Measurements from ENCODE around the gene FHL3.

The FHL3 gene

DNA sequence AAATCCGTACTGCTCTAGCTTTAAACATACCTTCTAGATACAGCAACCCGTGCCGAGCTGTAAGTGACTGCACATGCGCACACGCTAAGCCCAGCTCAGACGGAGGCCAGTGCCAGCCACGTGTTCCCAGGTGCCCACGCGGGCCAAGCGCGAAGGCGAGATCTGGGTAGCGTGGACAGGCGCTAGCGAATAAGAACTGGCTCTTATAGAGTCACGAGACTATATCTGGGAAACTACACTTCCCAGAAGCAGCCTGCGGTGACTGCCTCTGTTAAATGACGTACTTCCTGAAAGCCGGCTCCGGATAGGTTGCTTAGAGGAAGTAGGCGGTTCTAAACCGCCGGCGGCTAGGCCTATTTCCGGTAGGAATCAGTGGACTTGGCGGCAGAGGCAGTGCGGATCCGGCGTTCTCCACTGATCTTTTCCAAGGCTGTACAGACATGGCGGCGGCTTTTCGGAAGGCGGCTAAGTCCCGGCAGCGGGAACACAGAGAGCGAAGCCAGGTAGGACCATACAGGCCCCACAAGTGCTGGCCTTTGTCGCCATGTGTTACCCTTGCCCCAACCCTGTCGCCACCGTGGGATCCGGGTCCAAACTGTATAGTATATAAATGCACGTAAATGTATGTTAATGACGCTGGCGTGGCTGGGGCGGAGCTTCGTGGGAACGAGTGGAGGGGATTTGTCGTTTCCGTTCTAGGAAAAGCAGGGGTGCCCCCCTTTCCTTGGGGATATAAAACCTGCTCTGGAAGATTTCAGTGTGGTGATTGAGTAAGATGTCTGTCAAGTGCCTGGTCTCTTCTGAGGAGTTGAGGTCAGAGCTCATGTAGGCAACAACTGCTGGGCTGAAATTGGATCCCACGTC is 7.3 kb upstream of the FHL3 start, which contains the start of gene UTP11:
TSS of gene UTP11 (plus strand) at position 372 of the 864 bp plus-strand sequence. CDS start at position 441, 69 bp downstream.
- peak; percentile 86 to 89 for DNase-seq

DNA sequence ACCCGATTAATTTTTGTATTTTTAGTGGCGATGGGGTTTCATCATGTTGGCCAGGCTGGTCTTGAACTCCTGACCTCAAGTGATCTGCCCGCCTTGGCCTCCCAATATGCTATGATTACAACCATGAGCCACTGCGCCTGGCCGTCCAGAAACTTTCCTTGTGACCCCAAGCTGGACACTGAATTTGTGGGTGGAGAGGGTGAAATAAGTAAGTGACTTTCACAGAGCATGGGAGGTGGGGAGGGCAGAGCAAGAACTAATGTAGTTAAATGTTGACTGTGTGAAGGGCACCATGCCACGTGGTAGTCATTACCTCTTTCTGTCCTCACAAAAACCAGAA is 4.5 kb upstream of the FHL3 start:
- DNase-seq = no peak

DNA sequence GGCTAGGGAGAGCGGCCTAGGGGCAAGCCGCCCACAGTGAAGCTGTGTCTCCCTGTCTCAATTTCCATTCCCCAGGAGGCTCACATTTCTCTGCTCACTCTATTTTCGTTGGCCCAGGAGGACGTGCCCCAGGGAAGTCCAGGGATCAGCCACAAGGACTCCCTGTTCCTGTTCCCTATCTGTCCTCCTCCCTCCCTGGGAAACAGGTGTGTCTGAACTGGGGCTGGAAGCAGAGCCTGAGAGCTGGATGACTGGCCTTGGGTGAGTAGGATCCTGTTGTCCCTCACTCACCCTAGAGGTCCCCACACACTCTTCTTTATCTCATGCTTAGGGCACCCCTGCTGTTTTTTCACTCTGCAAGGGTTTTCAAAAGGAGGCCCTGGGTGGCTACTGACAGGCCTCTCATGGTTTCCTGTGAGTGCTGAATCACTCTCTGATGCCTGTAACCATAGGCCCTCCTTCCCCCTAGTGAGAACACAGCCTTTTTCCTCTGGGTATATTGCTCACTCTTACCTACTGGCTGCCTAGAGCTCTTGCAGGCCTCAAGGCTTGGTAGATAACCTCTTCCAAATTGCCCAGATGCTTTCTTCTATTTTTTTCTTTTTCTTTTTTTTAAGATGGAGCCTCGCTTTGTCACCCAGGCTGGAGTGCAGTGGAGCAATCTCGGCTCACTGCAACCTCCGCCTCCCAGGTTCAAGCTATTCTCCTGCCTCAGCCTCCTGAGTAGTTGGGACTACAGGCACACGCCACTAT is 4.0 kb upstream of the FHL3 start:
- DNase-seq = peak; percentile 42 to 62

DNA sequence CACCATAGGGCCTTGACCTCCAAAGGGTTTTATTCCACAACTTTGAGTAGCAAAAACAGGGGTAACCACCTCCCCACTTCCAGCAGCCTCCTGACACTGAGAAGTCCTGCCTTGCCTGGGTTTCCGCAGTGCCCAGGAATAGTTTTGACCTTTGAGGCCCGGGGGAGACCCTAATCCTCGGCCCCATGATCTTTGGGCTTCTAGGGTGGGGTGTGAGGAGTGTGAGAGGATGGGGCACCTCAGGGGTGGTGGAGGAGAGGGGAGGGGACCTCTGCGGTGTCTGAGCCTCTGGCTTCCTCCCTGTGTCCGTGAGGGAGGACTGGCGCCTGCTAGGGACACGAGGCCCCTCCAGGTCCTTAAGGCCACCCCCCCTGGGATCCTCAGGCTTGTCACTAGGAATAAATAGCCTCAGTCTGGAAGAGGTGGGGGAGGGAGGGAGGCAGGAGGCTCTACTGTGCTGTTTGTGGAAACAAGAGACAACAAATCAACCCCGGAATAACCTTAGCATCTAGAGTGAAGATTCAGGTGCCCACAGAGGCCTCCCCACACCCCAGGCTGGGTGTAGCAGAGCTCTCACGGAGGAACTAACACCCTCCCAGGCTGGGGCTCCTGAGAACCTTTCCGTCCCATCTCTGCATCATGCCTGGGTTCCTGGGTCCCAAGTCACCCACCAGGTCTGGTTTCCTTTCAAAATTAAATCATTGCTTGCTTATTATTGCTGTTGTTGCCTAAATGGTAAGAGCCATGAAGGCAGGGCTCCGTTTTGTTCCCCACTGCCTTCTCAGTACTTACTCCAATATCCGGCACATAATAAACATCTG is 904 bp upstream of the FHL3 start:
- DNase-seq = no peak

DNA sequence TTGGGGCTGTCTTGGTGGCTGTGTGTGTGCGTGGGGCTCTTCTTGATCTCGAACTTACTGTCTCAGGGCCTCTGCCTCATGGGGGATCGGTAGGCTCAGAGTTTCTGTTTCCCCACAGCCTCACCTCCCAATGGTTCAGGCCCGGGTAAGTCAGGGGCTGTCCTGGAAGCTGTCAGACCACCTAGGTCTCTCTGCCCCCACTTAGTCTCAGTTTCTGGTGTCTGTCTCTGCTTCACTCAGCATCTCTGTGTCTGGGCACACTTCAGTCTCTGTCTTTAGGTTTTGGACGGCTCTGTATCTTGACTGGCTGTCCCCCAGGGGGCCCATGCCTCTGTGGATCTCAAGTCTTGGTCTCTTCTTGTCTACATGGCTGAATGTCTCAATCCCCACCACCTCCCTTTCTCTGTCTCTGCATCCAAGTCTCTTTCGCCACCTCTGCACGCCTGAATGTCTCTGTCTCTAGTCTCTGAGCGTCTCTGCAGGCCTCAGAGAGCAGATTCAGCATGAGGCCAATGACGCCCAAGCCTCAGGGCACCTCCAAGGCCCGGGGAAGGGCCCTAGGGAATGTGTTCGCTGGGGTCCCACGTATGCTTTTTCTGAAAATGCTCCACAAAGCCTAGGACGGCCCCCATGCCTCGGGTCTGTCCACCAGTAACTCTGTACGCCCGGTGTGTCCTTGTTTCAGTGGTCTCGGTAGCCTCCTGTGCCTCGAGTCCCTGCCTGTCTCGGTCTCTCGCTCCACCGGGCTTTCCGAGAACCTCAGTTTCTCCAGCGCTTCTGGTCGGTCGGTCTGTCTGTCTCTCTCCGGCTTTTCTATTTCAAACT is 818 bp downstream of the FHL3 start:
- DNase-seq = no peak

DNA sequence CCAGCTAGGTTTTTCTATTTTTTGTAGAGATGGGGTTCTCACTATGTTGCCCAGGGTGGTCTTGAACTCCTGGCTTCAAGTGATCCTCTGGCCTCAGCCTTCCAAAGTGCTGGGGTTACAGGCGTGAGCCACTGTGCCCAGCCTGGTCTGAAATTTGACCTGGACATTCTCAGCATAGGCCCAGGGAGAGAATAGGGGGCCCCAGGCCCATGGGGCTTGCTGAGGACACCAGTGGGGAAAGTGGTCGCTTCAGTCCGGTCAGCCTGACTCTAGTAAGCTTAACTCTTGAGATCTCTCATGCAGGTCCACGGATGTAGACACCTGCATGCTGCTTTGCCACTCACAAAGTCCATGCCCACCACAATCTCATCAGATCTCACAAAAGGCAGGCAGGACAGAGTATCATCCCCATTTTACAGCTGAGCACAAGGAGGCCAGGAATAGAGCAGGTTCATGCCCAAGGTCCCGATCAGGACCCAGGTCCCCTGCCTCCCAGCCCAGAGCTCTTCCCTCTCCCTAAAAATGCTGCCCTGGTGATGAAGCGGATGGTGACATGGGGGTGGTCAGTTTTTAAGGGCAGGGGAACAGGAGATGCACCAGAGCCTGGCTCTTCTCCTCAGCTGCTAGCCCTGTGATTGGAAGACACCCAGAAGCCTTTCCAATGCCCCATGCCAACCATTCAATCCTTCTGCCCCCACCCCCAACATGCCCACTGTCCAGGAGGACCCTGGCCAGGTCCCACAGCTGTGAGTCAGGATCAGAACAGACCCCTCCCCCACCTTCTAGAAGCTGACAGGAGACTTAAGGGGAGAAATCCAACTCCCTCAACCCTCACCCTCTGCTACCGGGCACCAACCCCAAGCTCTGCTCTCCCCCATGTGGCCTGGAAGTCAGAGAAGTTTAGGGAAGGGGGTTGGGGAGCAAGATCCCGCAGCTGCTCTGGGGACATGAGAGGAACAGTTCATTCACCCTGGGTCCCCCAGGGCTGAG is 1.8 kb downstream of the FHL3 start:
- DNase-seq = no peak

DNA sequence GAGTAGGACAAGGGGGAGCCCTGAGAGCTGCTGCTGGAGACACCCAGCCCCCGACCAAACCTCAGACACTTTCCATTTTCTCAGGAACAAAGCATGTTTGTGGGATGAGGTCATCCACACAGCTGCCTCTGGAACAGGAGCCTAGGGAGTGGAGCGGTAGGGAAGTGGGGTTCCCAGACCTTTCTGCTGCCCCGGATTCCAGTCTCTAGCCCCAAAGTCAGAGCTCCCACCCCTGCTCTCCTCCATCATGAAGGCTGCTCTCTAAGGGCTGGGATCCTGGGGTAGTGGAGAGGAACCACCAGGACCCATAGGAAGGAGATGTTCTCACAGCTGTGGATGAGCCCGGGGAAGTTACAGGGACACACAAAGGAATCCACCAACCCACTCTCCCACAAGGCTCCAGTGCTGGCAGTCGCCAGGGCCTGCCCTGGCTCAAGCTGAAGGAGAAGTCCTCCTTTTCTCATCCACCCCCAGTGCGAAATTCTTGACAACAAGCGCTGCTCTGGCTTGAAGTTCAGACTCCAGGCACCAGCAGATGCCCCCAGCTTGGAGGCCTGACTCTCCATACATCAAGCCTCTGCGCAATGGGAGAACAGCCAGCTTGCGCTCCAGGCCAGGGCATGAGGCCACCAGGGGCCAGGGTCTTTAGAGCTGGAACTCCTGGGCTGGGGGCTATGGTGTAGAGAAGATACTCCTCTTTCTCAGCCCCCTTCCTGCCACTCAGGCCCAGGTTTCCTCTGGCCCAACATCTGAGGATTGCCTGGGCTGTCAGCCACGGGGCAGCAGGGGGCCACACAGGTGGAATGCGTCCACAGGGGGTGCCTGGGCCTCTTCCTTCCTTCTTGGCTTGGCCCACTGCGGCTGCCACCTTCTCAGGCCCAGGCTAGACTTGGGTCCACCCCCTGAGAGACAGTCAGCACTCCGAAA is 4.5 kb downstream of the FHL3 start:
- DNase-seq = no peak

DNA sequence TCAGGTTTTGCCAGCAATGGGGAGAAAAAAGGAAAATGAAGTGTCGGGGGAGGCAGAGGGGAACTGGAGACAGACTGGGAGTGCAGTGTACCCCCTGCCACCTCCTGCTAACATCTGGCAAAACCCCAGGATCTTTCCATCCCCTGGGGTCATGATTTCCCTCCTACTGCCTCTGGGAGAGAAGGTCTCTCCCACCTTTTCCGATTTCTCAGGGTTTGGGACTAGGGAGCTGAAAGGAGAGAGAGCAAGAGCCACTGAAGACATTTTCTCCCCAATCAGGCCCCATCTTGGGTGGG is 5.1 kb downstream of the FHL3 start:
- DNase-seq = no peak

DNA sequence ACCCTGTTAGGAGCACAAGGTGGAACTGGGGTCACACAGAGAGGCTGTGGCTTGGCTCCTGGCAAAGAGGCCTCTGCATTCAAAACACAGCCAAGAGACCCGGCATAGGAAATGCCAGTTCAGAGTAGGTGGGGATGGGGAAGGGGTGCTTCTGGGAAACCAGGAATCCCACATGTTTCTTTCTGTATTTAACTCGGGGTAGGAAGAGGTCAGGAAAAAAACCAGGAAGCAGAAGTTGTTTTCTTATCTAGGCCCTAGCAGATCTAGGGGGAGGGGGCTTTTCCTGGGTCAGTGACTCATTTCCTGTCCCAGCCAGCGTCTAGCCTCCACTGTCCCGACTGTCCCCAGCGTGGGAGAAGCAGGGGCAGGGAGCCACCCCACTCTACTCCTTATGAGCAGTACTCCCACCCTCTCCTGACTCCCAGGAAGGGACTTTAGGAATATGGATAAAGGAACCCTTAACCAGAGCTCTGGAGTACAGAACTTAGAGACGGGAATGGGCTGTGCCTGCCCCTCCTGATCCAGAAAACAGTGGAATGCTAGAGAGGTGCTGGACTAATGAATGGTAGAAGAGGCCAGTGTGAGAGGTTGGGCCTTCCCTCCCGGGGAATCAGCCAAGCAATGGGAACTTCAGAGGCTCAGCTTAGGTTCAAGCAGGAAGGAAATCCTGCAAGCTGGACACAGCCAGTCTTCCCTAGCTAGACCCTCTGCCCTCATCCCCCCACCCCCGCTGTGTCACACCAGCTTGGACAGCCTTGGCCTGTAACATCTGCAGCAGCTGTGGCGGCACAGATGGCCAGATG is 5.7 kb downstream of the FHL3 start:
- no peak for DNase-seq

DNA sequence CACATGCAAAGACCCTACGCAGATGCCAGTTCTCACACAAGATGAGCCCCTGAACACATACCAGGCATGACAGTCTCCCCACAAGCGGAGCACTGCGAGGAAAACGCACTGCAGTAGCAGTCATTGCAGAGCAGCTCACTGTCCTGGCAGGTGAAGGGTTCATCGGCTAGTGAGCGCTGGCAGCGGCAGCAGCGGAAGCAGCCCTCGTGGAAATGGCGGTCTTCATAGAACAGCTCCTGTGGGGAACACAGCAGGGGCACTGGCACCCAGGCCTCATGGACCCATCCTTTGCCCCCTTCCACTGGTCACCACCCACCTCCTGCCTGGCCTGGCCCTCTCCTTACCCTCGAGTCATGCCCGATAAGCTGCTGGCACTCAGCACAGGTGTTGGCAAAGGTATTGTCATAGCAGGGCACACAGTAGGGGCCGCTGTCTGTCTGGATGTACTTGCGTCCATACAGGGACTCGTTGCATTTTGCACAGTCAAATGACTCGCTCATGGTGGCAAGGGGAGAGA is 6.3 kb downstream of the FHL3 start:
- no peak for DNase-seq

DNA sequence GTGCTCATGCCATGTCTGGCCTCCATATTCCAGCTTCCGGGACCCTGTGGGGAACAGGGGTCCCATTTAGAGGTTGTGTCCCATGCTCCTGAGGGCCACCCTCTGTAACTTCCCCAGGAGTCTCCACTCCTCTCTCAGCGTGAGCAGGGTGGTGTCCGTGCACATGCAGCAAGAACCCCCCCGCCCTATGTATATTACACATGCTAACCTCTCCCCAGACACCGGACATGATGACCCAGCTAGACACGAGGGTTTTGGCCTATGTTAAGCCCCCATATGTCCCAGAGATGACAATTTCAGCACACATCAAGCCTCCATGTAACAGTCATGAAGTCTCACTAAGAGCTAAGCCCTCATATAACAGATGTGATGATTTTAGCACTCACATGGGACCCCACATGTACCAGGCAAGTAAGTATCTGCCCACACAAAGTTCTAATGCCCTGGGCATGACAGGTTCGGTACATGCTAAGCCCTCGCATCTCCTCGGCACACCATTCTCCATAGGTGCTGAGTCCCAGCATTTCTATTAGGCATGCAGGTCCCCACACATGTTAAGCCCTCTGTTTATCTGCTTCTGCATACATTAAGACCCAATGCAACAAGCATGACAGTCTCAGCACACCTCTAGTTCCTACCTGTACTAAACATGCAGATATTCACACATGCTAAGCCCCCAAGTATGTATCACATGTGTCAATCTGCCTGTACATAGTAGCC is 7.1 kb downstream of the FHL3 start:
- DNase-seq = no peak

DNA sequence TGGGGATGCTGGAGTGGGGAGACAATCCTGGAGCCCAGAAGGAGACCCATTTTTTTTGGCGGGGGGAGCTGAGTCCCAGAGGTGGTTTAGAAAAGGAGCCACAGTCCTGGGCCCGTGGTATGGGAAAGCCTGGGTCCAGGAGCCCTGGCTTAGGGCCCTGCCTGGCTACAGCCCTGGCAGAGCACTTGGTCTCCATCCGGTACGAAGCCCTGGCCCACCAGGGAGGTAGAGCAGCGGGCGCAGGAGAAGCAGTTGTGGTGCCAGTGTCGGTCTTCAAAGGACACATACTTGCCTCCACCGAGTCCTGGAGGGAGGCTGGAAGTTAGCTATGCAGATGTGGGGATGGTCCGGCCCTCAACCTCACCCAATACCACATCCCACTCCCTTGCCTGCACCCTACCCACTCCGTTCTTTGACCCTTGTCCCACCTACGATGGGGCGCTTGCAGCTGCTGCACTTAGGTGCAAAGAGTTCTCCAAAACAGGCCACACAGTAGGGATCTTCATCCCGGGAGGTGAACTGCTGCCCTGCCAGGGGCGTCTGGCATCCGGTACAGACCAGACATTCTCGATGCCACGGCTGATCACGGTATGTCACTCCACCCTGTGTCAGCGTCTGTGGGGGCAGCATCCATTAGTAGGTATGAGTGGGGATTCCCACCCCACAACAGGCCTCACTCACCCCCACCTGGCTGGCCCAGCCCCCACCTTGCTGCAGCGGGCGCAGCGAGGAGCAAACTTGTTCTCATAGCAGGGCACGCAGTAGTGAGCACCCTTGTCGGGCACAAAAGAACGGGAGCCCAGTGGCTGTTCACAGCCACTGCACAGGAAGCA is 7.8 kb downstream of the FHL3 start:
- no peak for DNase-seq

DNA sequence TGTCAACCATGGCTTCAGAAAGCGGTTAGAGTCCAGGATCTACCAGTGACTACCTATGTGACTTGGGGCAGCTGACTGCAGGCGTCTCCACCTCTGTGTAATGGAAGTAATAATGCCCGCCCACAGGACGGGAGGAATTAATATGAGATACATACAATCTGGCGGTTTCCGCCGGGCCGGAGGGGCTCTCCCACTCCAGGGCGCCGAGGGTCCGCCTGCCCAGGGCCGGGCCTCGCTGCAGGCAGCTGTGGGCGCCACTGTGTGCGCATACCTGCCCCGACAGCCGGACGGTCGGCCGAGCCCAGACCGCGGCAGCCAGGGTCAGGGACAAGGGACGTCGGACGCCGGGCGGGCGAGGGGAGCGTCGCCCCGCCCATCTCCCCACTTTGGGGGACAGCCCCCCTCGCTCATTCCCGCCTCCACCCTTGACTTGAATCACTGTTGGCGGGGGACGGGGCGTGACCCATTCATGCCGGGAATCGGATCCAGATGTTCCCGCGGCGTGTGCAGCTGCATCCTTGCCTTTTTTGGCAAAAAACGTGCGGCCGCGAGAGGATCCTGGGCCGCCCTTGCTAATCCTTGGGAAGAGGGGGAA is 9.5 kb downstream of the FHL3 start:
- DNase-seq = peak in 1 of 2 donors; percentile 54

DNA sequence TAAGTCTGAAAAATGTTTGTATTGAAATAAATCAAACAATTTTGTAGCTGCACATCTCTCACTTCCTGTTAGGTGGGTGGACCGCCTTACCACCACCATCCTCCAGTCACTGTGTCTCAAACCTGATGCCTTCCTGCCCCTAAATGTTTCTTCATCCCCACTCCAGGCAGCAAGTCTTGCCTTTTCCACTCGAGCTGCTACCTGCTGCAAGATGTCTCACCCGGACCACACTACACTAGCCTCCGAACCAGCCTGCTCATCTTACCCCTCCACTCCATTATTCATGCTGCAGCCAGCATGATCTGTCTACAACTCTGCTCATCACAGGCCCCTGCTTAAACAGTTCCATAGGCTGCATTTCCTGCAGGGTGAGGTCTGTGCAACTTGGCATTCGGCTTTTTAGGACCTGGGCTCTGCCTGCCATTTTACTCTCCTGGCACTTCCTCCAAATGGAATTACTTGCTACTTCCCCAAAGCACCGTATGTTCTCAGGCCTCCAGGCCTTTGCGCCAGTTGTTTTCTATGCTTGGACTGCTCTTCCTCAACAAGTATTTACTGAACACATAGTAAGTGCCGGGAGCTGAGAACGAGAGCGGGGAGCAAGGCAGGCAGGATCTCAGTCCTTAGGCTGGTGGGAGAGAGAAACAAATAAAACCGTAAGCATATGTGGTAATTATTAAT is 10.3 kb downstream of the FHL3 start:
- DNase-seq = no peak

DNA sequence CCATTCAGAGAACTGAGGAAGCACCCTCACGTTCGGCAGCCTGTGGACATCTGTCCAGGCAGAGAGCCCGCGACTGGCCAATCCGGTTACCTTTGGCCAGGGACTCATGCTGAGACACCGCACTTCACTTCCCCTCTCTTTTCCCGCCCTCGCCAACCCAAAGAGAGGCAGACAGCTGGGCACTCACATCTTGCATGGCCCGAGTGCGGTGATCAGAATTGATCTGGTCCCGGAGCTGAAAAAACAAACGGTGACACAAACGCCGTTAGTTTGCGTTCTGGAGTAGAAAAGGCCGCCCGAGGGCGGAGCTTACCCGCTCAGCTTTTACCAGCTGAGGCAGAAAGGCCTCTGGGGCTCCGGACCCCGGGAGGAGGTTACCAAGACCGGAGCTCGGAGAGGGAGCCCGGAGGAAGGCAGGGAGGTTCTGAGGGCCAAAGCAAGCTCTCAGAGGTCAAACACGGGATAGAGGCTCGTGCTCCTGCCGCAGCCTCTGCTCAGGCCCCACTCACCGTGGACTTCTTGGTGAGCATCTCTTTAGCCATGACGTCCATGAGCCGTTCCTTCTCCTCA is 15.9 kb downstream of the FHL3 start:
- DNase-seq = peak; percentile 45 to 49

DNA sequence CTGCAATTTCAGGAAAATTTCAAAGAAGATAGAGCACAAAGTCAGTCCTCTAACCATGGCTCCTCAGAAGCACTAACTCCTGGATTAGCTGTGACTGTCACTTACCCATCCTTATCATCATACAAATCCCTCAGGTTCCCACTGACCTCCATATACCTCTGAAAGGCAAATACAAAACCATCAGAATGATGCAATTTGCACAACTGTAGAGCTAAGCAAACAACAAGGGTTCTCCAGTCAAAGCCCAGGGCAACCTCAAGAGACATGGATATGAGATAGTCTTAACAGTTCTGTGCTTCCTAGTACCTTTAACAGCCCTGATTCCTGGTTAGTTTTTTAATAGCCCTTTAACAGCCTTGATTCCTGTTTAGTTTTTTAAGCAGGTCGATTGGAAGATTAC is 17.6 kb downstream of the FHL3 start:
- no peak for DNase-seq

Data from stimulated activated CD4-positive, alpha-beta T cell treated with anti-CD3 and anti-CD28 coated beads, Interleukin-2, amount 100 ng/mL, for 24 hours (primary cell).